Measurements from ENCODE around the gene SALL3.
A peak's percentile ranks its signal among the peaks of the same experiment; 100 is the strongest.

SALL3 gene

DNA sequence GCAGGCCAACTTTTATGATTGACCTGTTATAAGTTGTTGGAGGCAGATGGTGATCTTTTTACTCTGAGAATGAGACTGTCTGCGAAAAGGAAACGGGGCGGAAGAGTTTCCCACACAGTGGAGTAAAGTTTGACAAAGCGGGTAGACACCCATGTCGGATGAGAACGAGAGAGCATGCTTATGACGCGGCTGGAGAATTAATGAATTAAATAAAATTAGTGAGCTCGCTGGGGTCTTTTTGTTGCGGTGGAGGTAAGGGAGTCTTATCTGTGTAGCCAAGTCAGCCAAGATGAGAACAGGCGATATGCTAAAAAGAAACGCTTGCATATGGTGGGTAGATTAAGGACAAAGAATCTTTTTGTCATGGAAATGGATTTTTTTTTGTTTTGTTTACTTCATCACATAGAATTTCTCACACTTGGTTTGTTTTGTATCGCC lies 1.8 kb downstream of the SALL3 start:
- no peak for DNase-seq

GRCh38 chr18:78981989-78982620 lies 2.5 kb downstream of the SALL3 start:
- DNase-seq, result no peak

DNA sequence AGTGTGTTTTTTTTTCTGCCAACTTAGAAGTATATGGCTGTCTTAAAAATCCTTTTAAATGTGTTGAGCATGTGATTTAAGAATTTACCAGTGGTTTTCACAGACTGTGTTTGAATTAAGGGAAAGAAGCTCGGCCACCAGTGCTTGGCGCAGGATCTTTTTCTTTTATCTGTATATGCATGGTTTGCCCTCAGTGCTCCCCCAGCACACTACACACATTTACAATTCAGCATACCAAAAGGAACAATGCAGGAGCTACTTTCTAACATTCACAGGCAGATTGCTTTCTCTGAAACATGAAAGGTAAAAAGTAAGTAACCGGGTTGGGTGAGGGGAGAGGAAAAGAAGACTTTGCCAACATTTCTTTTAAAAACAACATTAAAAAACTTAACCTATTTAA lies 3.9 kb downstream of the SALL3 start:
- no peak for DNase-seq

DNA sequence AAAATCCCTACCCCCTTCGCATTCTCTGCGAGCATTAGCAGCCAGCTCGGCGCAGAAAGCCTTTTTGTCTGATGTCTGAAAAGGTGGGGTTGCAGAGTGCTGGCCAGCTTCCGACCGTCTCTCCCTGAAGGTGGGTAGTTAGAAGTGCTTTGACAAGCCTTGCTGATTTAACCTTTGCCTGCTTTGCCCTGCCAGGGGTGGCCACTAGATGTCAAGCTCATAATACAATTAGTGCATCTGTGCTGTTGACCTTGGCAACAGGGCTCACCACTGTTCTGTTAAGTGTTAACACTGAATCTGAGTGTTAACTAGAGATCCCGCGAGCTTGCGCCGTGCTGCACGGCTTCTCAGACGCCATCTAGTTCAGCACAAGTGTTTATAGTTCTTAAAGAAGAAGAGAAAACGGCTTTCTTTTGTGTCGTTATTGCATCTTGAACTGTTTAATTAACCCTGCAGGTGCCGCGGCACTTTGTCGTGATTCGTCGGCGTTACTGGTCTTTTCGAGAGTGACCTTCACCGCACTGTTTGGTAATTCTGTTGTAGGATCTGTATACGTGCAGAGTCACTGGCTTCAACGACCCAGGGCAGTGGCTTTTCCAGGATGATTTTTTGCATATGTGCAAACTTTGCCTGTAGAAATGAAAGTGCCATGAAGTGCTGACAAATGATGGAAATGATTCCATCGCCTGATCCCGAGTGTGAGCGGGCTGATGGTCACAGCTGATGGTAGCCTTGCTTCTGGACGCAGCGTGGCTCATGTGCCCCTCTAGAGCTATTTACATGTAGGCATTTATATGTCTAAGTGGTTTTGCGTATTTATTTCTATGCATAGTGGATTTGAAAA lies 5.5 kb downstream of the SALL3 start:
- peak; percentile 38 for DNase-seq

DNA sequence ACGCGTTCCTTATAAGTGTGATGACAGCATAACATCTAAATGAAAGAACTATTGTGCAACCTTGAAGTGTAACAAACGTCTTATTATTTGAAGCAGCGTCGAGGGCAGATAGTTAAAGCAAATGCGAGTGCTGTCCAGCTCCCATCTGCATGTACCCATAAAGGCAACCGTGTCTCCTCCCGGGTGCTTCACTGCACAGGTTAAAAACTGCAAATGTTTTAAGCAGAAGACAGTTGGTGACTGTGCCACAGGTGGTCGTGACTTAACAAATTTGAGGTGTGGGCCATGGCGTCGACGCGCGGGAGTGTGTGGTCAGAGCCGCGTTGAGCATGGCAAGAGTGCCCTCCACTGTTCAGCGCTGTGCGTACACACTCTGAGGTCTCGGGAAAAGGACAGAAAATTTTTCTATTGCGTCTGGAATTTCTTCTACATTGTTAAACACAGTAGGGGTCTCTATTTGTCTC lies 6.4 kb downstream of the SALL3 start:
- DNase-seq, result peak; percentile 35

DNA sequence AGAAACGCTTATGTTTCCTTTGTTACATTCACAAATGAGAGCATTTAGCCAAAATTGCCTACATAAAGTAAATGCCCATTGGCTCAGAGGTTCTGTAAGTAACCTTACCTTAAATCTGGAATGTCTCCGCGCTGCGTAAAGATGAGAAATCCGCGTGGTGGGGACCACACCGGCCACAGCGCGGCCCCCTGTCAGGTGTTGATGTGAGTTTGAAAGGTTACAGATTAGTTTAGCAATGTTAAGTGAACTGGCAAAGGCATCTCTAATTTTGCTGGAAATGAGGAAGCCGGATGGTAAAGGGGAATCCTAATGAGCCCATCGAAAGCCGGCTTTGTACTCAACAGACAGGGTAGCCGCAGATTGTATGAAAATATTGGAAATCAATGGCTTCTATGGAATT lies 11.8 kb downstream of the SALL3 start:
- DNase-seq, result no peak

GRCh38 chr18:78992041-78993011 lies 12.7 kb downstream of the SALL3 start:
- DNase-seq, result no peak

GRCh38 chr18:78993014-78993926 lies 13.7 kb downstream of the SALL3 start:
- DNase-seq, result no peak

- DNase-seq, result no peak
Measured at GRCh38 chr18:78994000-78994399, 14.4 kb downstream of the SALL3 start.

GRCh38 chr18:78994531-78994930 lies 14.9 kb downstream of the SALL3 start:
- no peak for DNase-seq

DNA sequence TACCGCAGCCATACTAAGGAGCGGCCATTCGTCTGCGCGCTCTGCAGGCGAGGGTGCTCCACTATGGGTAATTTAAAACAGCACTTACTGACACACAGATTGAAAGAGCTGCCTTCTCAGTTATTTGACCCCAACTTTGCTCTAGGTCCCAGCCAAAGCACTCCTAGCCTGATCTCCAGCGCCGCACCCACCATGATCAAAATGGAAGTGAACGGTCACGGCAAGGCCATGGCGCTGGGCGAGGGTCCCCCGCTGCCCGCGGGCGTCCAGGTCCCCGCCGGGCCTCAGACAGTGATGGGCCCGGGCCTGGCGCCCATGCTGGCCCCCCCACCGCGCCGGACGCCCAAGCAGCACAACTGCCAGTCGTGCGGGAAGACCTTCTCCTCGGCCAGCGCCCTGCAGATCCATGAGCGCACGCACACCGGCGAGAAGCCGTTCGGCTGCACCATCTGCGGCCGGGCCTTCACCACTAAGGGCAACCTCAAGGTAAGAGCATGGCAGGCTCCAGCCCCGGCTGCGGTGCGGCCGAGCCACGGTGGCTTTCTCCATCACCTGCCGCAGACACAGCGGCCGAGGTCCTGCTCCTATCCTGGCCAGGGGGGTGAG lies 15.5 kb downstream of the SALL3 start:
- DNase-seq, result no peak

GRCh38 chr18:78995740-78996395 lies 16.2 kb downstream of the SALL3 start:
- DNase-seq, result no peak

- no peak for DNase-seq
Measured at GRCh38 chr18:78996741-78997490, 17.3 kb downstream of the SALL3 start.

DNA sequence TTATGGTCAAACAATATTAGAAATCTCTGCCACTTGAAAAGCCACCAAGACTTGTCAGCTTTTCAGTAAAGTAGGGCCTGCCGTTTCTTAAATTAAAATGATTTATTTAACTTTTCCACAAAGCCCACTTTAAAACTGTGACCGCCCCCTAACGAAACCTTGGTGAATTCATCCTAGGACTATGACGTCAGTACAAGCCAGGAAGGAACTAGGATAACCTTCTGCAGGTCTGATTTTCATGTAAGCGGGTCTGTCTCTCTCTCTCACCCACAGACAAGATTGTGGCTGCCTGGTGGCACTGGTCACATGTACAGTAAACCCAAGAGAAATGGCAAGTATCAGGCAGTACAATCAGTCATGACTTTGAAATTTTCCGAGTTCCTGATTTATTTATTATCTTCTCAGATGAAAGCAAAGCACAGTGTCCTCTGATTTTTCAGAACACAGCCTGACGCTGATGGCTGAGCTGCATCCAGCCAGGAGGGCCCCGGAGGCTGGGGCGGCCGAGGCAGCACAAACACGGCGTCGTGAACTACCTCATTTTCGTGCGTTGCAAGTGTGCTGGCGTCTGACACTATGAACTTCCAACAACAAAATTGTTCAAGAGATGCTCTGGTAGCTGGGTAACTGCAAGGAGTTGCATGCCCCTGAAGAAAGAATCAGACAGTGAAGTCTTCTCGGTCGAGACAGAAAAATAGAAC lies 18.9 kb downstream of the SALL3 start:
- no peak for DNase-seq

- DNase-seq, result no peak
Measured at GRCh38 chr18:78999939-79000338, 20.3 kb downstream of the SALL3 start.

GRCh38 chr18:79000997-79001396 lies 21.4 kb downstream of the SALL3 start:
- DNase-seq, result no peak

- DNase-seq, result no peak
Measured at GRCh38 chr18:79005653-79006052, 26.0 kb downstream of the SALL3 start.

GRCh38 chr18:79006106-79006795 lies 26.6 kb downstream of the SALL3 start:
- DNase-seq, result no peak

GRCh38 chr18:79007440-79007839 lies 27.8 kb downstream of the SALL3 start:
- no peak for DNase-seq

All from SHP77 treated with DMSO at 0.1 percent for 48 hours (cell line).